GM18507 (cell line): ENCODE measurements around the gene ITFG2.
"Not testable (repeated sequence)": the region's sequence is repeated elsewhere in the genome, so short reads cannot be mapped to it uniquely, and the experiment has no call there.

ENCODE experiments used
- DNase-seq: peaks from one replicate; pipeline ENCODE4 v3.0.0; 2011; ENCODE audit warnings: low read depth; ENCODE audit not compliant: insufficient read length; ENCODE audit errors: extremely low spot score
- FAIRE-seq: peaks from 2 replicates; lab custom pipeline; 2011; peaks lifted over from hg19 to GRCh38; lab: Jason Lieb, UNC

Gene ITFG2

GRCh38 chr12:2856051-2856450, 43.6 kb downstream of the ITFG2 start:
- DNase-seq (no peak), FAIRE-seq (no peak)

DNA sequence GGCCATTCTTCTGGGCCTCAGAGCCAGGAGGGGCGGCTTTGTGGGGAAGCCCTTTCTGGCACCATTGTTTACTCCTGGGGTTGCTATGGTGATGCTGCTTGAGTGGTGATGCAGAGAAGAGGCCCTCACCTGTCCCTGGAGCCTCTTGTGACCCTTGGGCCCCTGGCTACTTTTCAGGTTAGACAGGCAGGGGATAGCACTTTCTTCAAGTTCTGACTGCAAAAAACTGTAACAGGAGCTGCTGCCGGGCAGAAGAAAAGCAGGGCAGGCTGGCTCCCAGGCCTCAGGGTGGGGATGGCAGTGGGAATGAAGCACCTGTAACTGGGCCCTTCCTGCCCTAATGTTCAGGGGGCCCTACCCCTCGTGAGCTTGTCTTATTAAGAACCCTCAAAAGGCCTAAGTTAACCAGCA, 44.6 kb downstream of the ITFG2 start, which contains the start of gene TEX52:
Gene TEX52, minus strand, starts transcription at position 19 of the 411 bp plus-strand sequence. Its CDS starts 13 bp downstream, at position 6.
- FAIRE-seq (no peak), DNase-seq (no peak)

- FAIRE-seq, result no peak
These were observed 45.1 kb downstream of the ITFG2 start for GRCh38 chr12:2857576-2857975.

DNA sequence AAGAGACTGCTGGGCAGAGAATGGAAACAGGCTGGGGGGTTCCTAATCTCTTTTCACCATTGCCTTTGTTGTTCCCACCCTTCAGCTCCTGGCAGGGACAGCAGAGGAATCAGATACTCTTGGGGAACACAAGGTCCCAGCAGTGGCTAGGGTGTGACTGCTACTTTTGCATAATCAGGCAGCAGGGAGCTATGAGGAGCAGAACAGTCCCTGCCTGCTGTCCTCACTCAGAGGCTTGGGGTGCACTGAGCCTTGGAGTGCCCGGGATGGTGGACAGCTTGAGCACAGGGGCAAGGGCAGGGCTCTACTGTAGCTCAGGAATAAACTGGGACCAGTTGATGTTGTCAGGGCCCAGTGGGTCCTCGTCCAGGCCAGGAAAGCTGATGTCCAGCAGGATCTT, 45.9 kb downstream of the ITFG2 start:
- FAIRE-seq, result no peak
- DNase-seq, result no peak

More at GRCh38 chr12:2857576-2857975, 45.1 kb downstream of the ITFG2 start:
- no peak for DNase-seq

DNA sequence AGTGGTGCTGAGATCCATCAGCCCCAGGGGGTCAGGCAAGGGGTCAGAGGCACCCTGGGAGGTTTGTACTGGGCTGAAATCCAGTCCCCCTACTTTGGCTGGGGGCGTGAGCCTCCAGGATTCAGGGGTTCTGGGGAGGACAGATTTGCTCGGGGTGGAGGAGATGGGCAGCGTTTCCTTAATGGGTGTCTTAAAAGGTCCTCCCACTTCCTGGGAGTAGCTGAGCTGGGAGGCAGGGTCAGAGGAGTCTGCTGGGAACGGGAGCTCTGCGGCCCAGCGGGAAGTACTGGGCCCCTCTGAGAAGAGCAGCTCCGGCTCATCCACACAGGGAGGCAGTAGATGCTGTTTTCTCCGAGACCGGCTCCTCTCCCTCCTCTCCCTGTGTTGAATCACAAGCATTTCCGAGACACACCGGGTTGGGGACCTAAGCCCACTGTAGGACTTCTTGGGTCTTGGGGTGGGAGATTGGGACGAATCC, 46.5 kb downstream of the ITFG2 start:
- FAIRE-seq, result no peak

DNA sequence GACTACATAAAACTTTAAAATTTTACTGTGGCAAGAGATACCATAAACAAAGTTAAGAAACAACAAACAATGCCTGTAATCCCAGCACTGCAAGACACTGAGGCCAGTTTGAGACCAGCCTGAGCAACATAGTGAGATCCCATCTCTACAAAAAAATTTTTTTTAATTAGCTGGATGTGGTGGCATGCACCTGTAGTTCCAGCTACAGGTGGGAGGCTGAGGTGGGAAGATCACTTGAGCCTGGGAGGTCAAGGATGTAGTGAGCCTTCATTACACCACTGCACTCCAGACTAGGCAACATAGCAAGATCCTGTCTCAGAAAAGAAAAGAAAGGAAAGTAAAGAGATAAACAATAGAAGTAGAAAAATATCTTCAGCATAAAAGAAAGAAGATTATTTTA, 47.7 kb downstream of the ITFG2 start:
- no peak for DNase-seq
- FAIRE-seq, result no peak

More for the DNA sequence above, 46.5 kb downstream of the ITFG2 start:
- no peak for DNase-seq

- FAIRE-seq (no peak), DNase-seq (no peak)
These were observed 50.4 kb downstream of the ITFG2 start for GRCh38 chr12:2862876-2863275.

GRCh38 chr12:2863402-2863801, 50.9 kb downstream of the ITFG2 start:
- not testable (repeated sequence) for FAIRE-seq, DNase-seq

GRCh38 chr12:2864198-2864597, 51.7 kb downstream of the ITFG2 start:
- DNase-seq (no peak), FAIRE-seq (no peak)

DNA sequence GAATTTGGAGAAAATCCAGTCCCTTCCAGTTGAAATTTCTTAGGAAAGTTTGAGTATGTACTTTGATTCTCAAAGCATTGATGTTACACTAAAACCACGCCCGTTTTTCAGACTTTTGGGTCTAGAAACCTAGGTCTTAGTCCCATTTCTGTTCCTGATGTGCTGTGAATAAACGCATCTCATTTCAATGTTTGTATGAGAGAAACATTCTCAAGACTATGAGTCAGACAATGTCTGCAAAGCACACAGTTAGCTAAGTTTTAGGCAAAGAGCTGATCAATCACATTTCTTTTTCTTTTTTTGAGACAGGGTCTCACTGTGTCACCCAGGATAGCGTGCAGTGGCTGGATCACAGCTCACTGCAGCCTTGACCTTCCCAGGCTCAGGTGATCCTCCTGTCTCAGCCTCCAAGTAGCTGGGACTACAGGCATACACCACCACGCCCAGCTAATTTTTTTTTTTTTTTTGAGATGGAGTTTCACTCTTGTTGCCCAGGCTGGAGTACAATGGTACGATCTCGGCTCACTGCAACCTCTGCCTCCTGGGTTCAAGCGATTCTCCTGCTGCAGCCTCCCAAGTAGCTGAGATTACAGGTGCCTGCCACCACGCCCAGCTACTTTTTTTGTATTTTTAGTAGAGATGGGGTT, 56.6 kb downstream of the ITFG2 start:
- FAIRE-seq, DNase-seq: not testable (repeated sequence)
